Muscle layer of colon (tissue), 2 donors: ENCODE data around the gene PIAS2.
"Not testable (repeated sequence)": the region's sequence is repeated elsewhere in the genome, so short reads cannot be mapped to it uniquely, and the experiment has no call there.

Experiments
- H3K27ac ChIP-seq: one replicate; pipeline ENCODE4 v1.7.0; 2013; ENCODE audit warnings: low read depth, mild to moderate bottlenecking, low read length, moderate library complexity
- H3K27me3 ChIP-seq, 2 donors: one replicate each; pipeline ENCODE4 v1.7.0; 2013; ENCODE audit warnings: low read length in 2 of 2, mild to moderate bottlenecking in 2 of 2; ENCODE audit not compliant: insufficient read depth in 2 of 2, control insufficient read depth in 1 of 2
- H3K36me3 ChIP-seq: one replicate; pipeline ENCODE4 v1.7.0; 2013; ENCODE audit warnings: mild to moderate bottlenecking, low read length; ENCODE audit not compliant: insufficient read depth
- H3K4me1 ChIP-seq: one replicate; pipeline ENCODE4 v1.7.0; 2013; ENCODE audit warnings: mild to moderate bottlenecking, low read length; ENCODE audit not compliant: insufficient read depth
- H3K4me3 ChIP-seq, 2 donors: one replicate each; pipeline ENCODE4 v1.7.0; 2013; ENCODE audit warnings: low read length in 2 of 2, low read depth in 1 of 2, mild to moderate bottlenecking in 1 of 2, moderate library complexity in 1 of 2
- H3K9ac ChIP-seq: one replicate; pipeline ENCODE4 v1.7.0; 2013; ENCODE audit warnings: low read length
- H3K9me3 ChIP-seq: one replicate; pipeline ENCODE4 v1.7.0; 2013; ENCODE audit warnings: mild to moderate bottlenecking, low read length
- donor health status: abdominal sarcoma.
- donor health status: Adenocarcinoma of cecum.

Gene PIAS2

DNA sequence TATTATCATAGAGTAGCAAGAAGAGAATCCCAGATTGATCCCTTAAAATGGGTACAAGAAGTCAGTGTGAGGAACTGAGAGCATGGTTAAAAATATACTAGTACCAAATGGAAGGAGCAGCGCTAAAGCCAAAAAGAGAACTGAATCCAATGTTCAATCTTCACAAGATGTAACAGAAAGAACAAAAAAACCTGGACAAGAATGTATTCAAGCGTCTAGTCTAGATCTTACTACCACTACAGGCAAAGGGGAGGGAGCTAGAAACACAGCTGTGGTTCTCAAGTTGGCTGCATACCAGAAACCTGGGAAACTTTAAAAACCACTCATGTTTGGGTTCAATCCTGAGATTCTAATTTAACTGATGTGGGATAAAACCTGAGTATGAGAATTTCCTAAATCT lies 57.5 kb downstream of the PIAS2 start:
- Histone ChIP-seq H3K36me3 (peaks cover 4% of the 10 kb centered on the region), H3K4me3 (no peak overlapping the region), H3K27me3 (no peaks in the 10 kb centered on the region), H3K9me3 (no peaks in the 10 kb centered on the region), H3K27ac (no peak overlapping the region), H3K9ac (no peak overlapping the region), H3K4me1 (no peaks in the 10 kb centered on the region)

DNA sequence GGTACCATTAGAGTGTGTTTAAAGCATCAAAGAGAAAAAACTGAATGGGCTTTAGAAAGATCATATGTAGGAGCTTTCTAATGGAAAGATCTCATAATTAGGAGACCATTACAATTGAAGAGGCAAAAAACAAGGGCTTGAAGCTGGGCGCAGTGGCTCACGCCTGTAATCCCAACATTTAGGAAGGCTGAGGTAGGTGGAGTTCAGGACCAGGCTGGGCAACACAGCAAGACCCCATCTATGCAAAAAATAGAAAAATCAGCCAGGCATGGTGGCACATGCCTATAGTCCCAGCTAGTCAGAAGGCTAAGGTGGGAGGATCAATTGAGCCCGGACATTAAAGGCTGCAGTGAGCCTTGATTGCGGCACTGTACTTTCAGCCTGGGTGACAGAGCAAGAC lies 59.0 kb downstream of the PIAS2 start:
- Histone ChIP-seq H3K4me3 (no peak overlapping the region), H3K4me1 (no peaks in the 10 kb centered on the region), H3K27me3 (no peaks in the 10 kb centered on the region), H3K9me3 (no peaks in the 10 kb centered on the region), H3K9ac (no peak overlapping the region), H3K27ac (no peak overlapping the region), H3K36me3 (no peaks in the 10 kb centered on the region)

DNA sequence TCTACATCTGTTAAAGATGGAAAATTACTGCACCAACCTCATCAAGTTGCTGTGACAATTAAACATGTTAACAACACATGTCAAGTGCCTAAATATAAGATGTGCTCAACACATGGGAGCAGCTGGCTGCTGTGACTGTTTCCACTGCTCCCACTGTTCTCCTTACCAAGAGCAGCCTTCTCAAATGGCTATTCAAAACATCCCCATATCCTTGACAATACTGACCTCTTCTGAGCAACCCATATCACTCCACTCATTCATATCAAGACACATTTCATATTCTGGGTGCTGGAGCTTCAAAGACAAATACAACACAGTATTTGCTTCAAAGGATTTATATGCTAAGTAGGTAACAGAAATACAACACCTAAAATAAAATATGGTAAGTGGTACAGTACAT lies 60.3 kb downstream of the PIAS2 start:
- H3K27me3 ChIP-seq, result no peaks in the 10 kb centered on the region
- H3K9me3 ChIP-seq, result no peaks in the 10 kb centered on the region
- no peak overlapping the region for H3K4me3 ChIP-seq
- H3K9ac ChIP-seq, result no peak overlapping the region
- no peaks in the 10 kb centered on the region for H3K4me1 ChIP-seq
- H3K36me3 ChIP-seq, result no peaks in the 10 kb centered on the region
- H3K27ac ChIP-seq, result no peak overlapping the region

- H3K27ac ChIP-seq, result no peak overlapping the region
- H3K27me3 ChIP-seq, result no peaks in the 10 kb centered on the region
- peaks cover 5% of the 10 kb centered on the region for H3K36me3 ChIP-seq
- H3K9me3 ChIP-seq, result no peaks in the 10 kb centered on the region
- no peak overlapping the region for H3K9ac ChIP-seq
- H3K4me1 ChIP-seq, result no peaks in the 10 kb centered on the region
- H3K4me3 ChIP-seq, result no peak overlapping the region
These were observed 68.3 kb downstream of the PIAS2 start for GRCh38 chr18:46849007-46849406.

GRCh38 chr18:46843372-46843771 lies 73.9 kb downstream of the PIAS2 start:
- Histone ChIP-seq H3K4me1 (no peaks in the 10 kb centered on the region), H3K27me3 (no peaks in the 10 kb centered on the region), H3K4me3 (no peak overlapping the region), H3K36me3 (peaks cover 5% of the 10 kb centered on the region), H3K9ac (no peak overlapping the region), H3K9me3 (no peaks in the 10 kb centered on the region), H3K27ac (no peak overlapping the region)

DNA sequence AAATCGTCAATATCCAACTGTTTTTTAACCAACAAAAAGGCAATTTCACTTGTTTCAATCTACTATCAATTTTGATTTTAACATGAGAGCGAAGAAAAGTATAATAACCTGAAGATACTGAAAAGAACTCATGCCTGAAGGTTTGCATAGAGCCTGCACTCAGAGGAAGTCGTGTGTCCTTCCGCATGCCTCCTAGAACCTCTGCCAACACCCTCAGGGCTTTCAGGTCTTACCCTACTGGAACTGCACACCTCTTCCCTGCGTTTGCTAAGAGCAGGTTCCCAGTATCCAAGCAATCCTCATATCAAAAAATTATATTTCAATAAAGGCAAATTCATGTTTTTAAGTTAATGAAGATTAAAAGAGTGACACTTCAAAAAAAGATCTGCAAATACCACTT lies 74.7 kb downstream of the PIAS2 start:
- no peak overlapping the region for H3K9ac ChIP-seq
- H3K36me3 ChIP-seq, result peaks cover 5% of the 10 kb centered on the region
- H3K27ac ChIP-seq, result no peak overlapping the region
- no peaks in the 10 kb centered on the region for H3K4me1 ChIP-seq
- no peaks in the 10 kb centered on the region for H3K27me3 ChIP-seq
- no peaks in the 10 kb centered on the region for H3K9me3 ChIP-seq
- H3K4me3 ChIP-seq, result no peak overlapping the region

DNA sequence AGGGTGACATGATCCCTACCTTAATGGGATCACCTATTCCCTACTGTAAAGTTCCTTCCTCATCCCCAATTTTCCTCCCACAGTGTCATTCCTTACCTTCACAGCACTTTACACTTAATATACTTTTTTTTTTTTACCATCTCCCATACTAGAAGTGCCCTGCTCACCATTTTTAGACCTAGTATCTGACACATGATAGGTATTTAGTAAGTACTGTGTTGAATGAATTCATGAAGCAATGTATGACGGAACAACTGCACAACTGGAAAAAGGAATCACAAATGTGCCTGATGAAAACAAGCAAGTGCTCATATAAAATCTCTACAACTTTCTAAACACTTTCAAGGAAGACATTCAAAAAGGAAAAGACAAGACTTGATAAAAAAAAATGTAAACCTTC lies 83.4 kb downstream of the PIAS2 start:
- Histone ChIP-seq H3K36me3 (peaks cover 4% of the 10 kb centered on the region), H3K4me3 (no peak overlapping the region), H3K4me1 (no peaks in the 10 kb centered on the region), H3K27me3 (no peaks in the 10 kb centered on the region), H3K9me3 (no peaks in the 10 kb centered on the region), H3K9ac (no peak overlapping the region), H3K27ac (no peak overlapping the region)

- Histone ChIP-seq H3K27me3 (no peaks in the 10 kb centered on the region), H3K36me3 (peaks cover 7% of the 10 kb centered on the region), H3K4me3 (no peak overlapping the region), H3K4me1 (no peaks in the 10 kb centered on the region), H3K27ac (no peak overlapping the region), H3K9ac (no peak overlapping the region), H3K9me3 (no peaks in the 10 kb centered on the region)
These were observed 84.5 kb downstream of the PIAS2 start for GRCh38 chr18:46832849-46833248.

GRCh38 chr18:46832422-46832821 lies 84.9 kb downstream of the PIAS2 start:
- H3K27ac ChIP-seq, H3K27me3 ChIP-seq, H3K9ac ChIP-seq, H3K9me3 ChIP-seq, H3K4me3 ChIP-seq, H3K4me1 ChIP-seq: not testable (repeated sequence)
- peaks cover 11% of the 10 kb centered on the region for H3K36me3 ChIP-seq

DNA sequence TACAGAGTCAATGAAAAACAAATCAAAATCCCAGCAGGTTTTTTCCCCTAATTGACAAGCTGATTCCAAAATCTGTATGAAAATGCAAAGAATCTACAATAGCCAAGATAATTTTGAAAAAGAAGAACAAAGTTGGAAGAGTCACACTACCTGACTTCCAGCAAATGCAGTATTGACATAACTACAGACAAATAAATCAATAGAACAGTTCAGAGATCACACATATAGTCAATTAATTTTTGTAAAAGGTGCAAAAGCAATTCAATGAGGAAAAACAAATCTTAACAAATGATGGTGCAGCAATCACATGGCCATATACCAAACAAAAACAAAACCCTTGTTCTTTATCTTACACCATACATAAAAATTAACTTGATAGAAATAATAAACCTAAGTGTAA lies 85.9 kb downstream of the PIAS2 start:
- Histone ChIP-seq H3K36me3 (peaks cover 17% of the 10 kb centered on the region), H3K9me3 (no peaks in the 10 kb centered on the region), H3K9ac (no peak overlapping the region), H3K4me3 (no peak overlapping the region), H3K4me1 (no peaks in the 10 kb centered on the region), H3K27ac (no peak overlapping the region), H3K27me3 (no peaks in the 10 kb centered on the region)

GRCh38 chr18:46830633-46831032 lies 86.7 kb downstream of the PIAS2 start:
- no peak overlapping the region for H3K4me3 ChIP-seq
- no peaks in the 10 kb centered on the region for H3K4me1 ChIP-seq
- peaks cover 17% of the 10 kb centered on the region for H3K36me3 ChIP-seq
- no peaks in the 10 kb centered on the region for H3K27me3 ChIP-seq
- H3K9me3 ChIP-seq, result no peaks in the 10 kb centered on the region
- H3K9ac ChIP-seq, result no peak overlapping the region
- H3K27ac ChIP-seq, result no peak overlapping the region

- Histone ChIP-seq H3K9ac (no peak overlapping the region), H3K36me3 (peaks cover 17% of the 10 kb centered on the region), H3K27me3 (no peaks in the 10 kb centered on the region), H3K9me3 (no peaks in the 10 kb centered on the region), H3K4me3 (no peak overlapping the region), H3K27ac (no peak overlapping the region), H3K4me1 (no peaks in the 10 kb centered on the region)
These were observed 87.4 kb downstream of the PIAS2 start for GRCh38 chr18:46829947-46830346.
